ENCODE results near the gene C6orf132. TPM values are rescaled to one million over a fixed set of nuclear protein-coding genes. Genes with fewer than 3 reads are reported as not detected.

The C6orf132 gene
- total and polyA plus RNA-seq, 2 of the 4 experiments (the other 2 are of a cell fraction), result 0.72 to 1.7 TPM

- intact Hi-C loops (cut with micrococcal nuclease), result no loop called here
- Histone ChIP-seq H3K23ac (ENCODE audit: low read depth, low read length) (no peak overlapping the region; the same call in 1 of the 2 replicates), H3K56ac (ENCODE audit: extremely low read depth, insufficient read depth, low read length) (peak overlapping the region; percentile 3; the same call in 1 of the 2 replicates), H2BK120ac (ENCODE audit: low read depth, low read length) (no peak overlapping the region), H2AK9ac (replicated peaks; ENCODE audit: low read depth, low read length, poor library complexity) (peak overlapping the region; percentile 76), H3K9ac (ENCODE audit: low read depth, low read length) (peak overlapping the region; percentile 32), H2AK5ac (ENCODE audit: low read depth, low read length) (no peak overlapping the region), H3K4me2 (ENCODE audit: low read depth, low read length) (peak overlapping the region; percentile 94), H3K27ac (ENCODE audit: insufficient read depth, low read length) (no peak overlapping the region), H3K4me3 (ENCODE audit: insufficient read depth, low read depth, low read length) (peak overlapping the region; percentile 97), H2BK20ac (ENCODE audit: low read depth, low read length) (no peak overlapping the region), H3K27me3 (ENCODE audit: control insufficient read depth, insufficient read depth, low read length) (no peaks in the 10 kb centered on the region; the same call in 1 of the 2 replicates), H3K9me1 (ENCODE audit: insufficient read depth, low read length) (peaks cover 4% of the 10 kb centered on the region; the same call in 1 of the 2 replicates), H3K18ac (ENCODE audit: low read depth, low read length) (no peak overlapping the region), H2BK15ac (ENCODE audit: low read depth, low read length) (no peak overlapping the region), H4K91ac (ENCODE audit: insufficient read depth, low read depth, low read length) (no peak overlapping the region), H3K4me1 (ENCODE audit: control insufficient read depth, insufficient read depth, low read length) (peaks cover 9% of the 10 kb centered on the region), H2BK5ac (ENCODE audit: low read depth, low read length, poor library complexity, severe bottlenecking) (no peak overlapping the region), H4K8ac (ENCODE audit: low read depth in 2 of 2, low read length in 2 of 2) (no peak overlapping the region; a peak in 1 of 4 replicates), H3K14ac (replicated peaks; ENCODE audit: low read depth, low read length) (no peak overlapping the region), H4K5ac (ENCODE audit: low read depth, low read length) (no peak overlapping the region), H4K20me1 (ENCODE audit: insufficient read depth, low read length) (no peaks in the 10 kb centered on the region), H3K36me3 (ENCODE audit: control insufficient read depth, insufficient read depth, low read length) (peaks cover 8% of the 10 kb centered on the region), H2AFZ (replicated peaks; ENCODE audit: low read length, poor library complexity) (no peak overlapping the region), H3K4ac (ENCODE audit: low read depth, low read length) (no peak overlapping the region), H3K9me3 (ENCODE audit: control insufficient read depth, insufficient read depth, low read length) (no peaks in the 10 kb centered on the region), H3K79me1 (ENCODE audit: low read depth in 1 of 2, low read length in 2 of 2) (peaks cover 12% of the 10 kb centered on the region in 2 experiments)
- ChIA-PET CTCF (interaction anchor here (1.2 kb wide), 1 partner anchor 9 kb away, joined by 3 read pairs; no protein-coding TSS in a partner anchor), POLR2A (ENCODE audit: unreplicated experiment) (interaction anchor here (1.0 kb wide), 1 partner anchor 264 kb away, joined by 3 read pairs; the partner anchor contains the start of gene TOMM6)
- TF ChIP-seq RFX5 (IDR thresholded peaks at IDR 0.05; ENCODE audit: low read depth, low read length) (no peak), POLR2A (IDR thresholded peaks at IDR 0.05; ENCODE audit: low read depth, low read length) (no peak), SMC3 (IDR thresholded peaks at IDR 0.05; ENCODE audit: low read depth, low read length) (no peak), FOS (IDR thresholded peaks at IDR 0.05; ENCODE audit: low read depth, low read length) (no peak), RCOR1 (IDR thresholded peaks at IDR 0.05; ENCODE audit: insufficient replicate concordance, low read length) (no peak), USF2 (IDR thresholded peaks at IDR 0.05; ENCODE audit: low read depth, low read length) (no peak), MAZ (IDR thresholded peaks at IDR 0.05; ENCODE audit: borderline replicate concordance, low read depth, low read length) (no peak), CHD1 (IDR thresholded peaks at IDR 0.05; ENCODE audit: low read depth, low read length) (no peak), MXI1 (IDR thresholded peaks at IDR 0.05; ENCODE audit: borderline replicate concordance, low read depth, low read length) (no peak), ELK1 (IDR thresholded peaks at IDR 0.05; ENCODE audit: borderline replicate concordance, low read depth, low read length) (no peak), MAFK (IDR thresholded peaks at IDR 0.05; ENCODE audit: low read depth, low read length) (no peak), RAD21 (IDR thresholded peaks at IDR 0.05; ENCODE audit: low read length) (no peak), NFE2L2 (IDR thresholded peaks at IDR 0.05; ENCODE audit: low read depth, low read length) (no peak), BHLHE40 (IDR thresholded peaks at IDR 0.05; ENCODE audit: low read depth, low read length) (no peak), CTCF (conservative IDR thresholded peaks at IDR 0.05; ENCODE audit: low read depth, low read length) (no peak), CEBPB (IDR thresholded peaks at IDR 0.05; ENCODE audit: low read depth, low read length) (no peak)
- DNase-seq (peak; percentile 30), ATAC-seq (ENCODE audit: low read depth) (no peak)
- in situ Hi-C loops (cut with MboI; ENCODE audit: low sequenced_read_pairs), result no loop called here
- WGBS, 2 experiments (ENCODE audit: extremely low coverage in 2 of 2, insufficient read length in 1 of 2), result no CpG with 5 or more reads among the region's 8 CpGs
- dilution Hi-C loops (cut with HindIII; ENCODE audit: low sequenced_read_pairs, unreplicated experiment), result no loop called here
- TSS peak; percentile 30 for BruUV-seq (replicated peaks)
Observed at GRCh38 chr6:42051268-42051653, 91.2 kb downstream of the C6orf132 start.

All from IMR-90 (cell line).